BE2C (cell line): Measurements from ENCODE around the gene TTC28.

ENCODE experiments used
- DNase-seq: peaks from one replicate; pipeline ENCODE4 v3.0.0-alpha.2; 2020
- H3K27me3 ChIP-seq: fragments of 250-450 bp; sonication (Bioruptor Pico); 2 replicates; pipeline ENCODE4 v1.5.1; 2020; ENCODE audit warnings: mild to moderate bottlenecking
- H3K36me3 ChIP-seq: fragments of 250-450 bp; sonication (Bioruptor Pico); 2 replicates; pipeline ENCODE4 v1.5.1; 2020; ENCODE audit warnings: mild to moderate bottlenecking
- H3K4me1 ChIP-seq: fragments of 250-450 bp; sonication (Bioruptor Pico); 2 replicates; pipeline ENCODE4 v1.5.1; 2020
- H3K4me3 ChIP-seq: 2 replicates; pipeline ENCODE4 v1.5.1; 2011; ENCODE audit warnings: low read depth, low read length
- H3K9me3 ChIP-seq: fragments of 250-450 bp; sonication (Bioruptor Pico); 2 replicates; pipeline ENCODE4 v1.5.1; 2020
- CTCF ChIP-seq: IDR thresholded peaks from 2 replicates; pipeline ENCODE4 v1.5.1; 2012; ENCODE audit warnings: mild to moderate bottlenecking, low read depth, low read length

The TTC28 gene

GRCh38 chr22:27995801-27996528, 683.7 kb downstream of the TTC28 start:
- DNase-seq: peak; percentile 5
- Histone ChIP-seq H3K9me3 (no peaks in the 10 kb centered on the region), H3K4me1 (peaks cover 6% of the 10 kb centered on the region), H3K27me3 (no peaks in the 10 kb centered on the region), H3K36me3 (peaks cover 16% of the 10 kb centered on the region), H3K4me3 (no peak overlapping the region)
- no peak for TF ChIP-seq CTCF

GRCh38 chr22:27994481-27995331, 684.9 kb downstream of the TTC28 start:
- Histone ChIP-seq H3K4me3 (no peak overlapping the region), H3K27me3 (no peaks in the 10 kb centered on the region), H3K36me3 (peaks cover 23% of the 10 kb centered on the region), H3K4me1 (peaks cover 9% of the 10 kb centered on the region), H3K9me3 (no peaks in the 10 kb centered on the region)
- no peak for TF ChIP-seq CTCF
- DNase-seq: peak; percentile 3

DNA sequence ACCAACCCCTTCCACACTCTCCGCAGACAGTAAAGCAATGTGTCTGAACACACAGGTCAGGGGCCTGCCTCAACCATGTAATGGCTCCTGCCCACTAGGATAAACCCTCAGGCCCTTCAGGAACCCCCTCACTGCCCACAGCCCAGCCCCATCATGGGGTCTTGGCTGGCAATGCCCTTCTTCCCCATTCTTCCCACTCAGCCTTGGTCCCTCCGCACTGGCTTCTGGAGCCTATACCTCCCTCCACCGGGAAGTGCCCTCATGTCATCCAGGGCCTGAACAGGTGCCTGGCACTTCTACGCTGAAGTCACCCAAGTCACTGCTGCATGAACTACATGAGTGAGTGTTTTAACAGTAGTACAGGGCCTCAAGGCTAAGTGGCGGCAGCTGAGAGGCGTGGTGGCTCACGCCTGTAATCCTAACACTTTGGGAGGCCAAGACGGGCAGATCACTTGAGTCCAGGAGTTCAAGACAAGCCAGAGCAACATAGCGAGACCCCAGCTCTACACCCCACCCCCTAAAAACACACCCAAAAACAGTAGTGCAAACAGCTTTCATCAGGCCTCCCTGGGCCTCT, 685.8 kb downstream of the TTC28 start:
- Histone ChIP-seq H3K4me3 (no peak overlapping the region), H3K9me3 (no peaks in the 10 kb centered on the region), H3K36me3 (peaks cover 23% of the 10 kb centered on the region), H3K4me1 (peaks cover 9% of the 10 kb centered on the region), H3K27me3 (no peaks in the 10 kb centered on the region)
- DNase-seq: peak; percentile 4
- no peak for TF ChIP-seq CTCF

- H3K27me3 ChIP-seq: no peaks in the 10 kb centered on the region
- no peaks in the 10 kb centered on the region for H3K9me3 ChIP-seq
- DNase-seq: no peak
- no peak for TF ChIP-seq CTCF
- peaks cover 9% of the 10 kb centered on the region for H3K4me1 ChIP-seq
- peaks cover 22% of the 10 kb centered on the region for H3K36me3 ChIP-seq
- H3K4me3 ChIP-seq: no peak overlapping the region
These were observed 686.4 kb downstream of the TTC28 start for GRCh38 chr22:27993201-27993635.

DNA sequence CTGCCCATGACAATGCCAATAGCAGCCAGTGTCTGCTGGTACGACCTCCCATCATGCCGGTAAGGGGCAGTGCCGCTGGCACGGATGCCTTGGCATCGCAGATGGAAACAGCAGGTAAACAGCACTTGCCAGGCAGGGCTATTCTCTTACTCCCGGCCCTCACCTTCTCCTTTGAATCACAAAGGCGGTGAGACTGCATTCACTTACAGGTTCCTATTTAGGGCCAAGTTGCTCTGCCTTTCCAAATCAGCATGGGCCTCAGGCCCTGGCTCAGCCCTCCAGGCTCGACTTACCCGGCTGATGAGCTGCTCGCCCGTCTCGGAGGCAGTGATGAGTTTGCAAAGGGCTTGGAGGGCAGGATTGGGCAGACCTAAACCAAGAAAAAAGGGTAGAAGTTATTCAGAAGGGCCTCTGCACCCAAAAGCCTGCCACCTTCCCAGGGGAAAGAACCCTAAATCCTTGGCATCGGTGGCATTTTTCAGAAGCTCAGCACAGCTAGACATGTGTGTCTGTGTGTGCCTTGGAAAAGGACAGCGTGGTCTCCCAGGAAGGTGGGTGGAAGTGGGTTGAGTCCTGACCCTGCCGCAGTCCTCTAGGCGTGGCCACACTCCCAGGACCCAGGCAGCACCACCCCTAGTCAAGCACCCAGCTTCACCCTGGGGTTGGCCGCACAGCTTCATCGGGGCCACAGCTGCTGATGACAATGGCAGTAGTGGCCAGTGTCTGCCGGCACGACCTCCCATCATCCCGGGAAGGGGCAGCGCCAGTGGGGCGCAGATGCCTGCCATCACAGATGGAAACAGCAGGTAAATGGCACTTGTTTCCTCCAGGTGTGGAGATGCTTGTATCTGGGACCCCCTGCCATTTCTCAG, 687.1 kb downstream of the TTC28 start:
- H3K4me1 ChIP-seq: peaks cover 9% of the 10 kb centered on the region
- no peaks in the 10 kb centered on the region for H3K9me3 ChIP-seq
- no peak overlapping the region for H3K4me3 ChIP-seq
- no peak for DNase-seq
- TF ChIP-seq CTCF: no peak
- H3K36me3 ChIP-seq: peaks cover 19% of the 10 kb centered on the region
- H3K27me3 ChIP-seq: no peaks in the 10 kb centered on the region
